Measurements from ENCODE around the gene WDR76.

WDR76 gene

DNA sequence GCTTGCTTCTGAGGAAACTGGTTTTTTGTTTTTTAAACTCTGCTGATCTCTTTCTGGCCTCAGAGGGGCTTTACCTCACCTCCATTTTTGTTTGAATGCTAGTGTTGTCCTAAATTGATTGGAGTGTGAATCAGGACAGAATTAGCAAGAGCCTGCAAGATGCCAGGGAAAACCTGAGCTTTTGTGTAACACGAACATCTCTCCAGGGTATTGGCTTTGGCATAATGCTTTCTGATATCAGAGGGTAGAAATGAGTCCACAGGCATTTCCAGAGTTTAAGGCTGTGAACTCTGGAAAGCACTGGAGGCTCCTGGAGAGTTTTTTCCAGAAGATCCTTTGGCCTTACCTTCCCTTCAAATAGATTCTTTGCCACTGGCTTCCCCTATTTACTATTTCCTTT is 87.1 kb downstream of the WDR76 start:
- no peak for DNase-seq (ENCODE audit: low read depth)
- H3K4me3 ChIP-seq (replicated peaks; ENCODE audit: low read depth, low read length): no peak overlapping the region
- TF ChIP-seq, protein P1, sequence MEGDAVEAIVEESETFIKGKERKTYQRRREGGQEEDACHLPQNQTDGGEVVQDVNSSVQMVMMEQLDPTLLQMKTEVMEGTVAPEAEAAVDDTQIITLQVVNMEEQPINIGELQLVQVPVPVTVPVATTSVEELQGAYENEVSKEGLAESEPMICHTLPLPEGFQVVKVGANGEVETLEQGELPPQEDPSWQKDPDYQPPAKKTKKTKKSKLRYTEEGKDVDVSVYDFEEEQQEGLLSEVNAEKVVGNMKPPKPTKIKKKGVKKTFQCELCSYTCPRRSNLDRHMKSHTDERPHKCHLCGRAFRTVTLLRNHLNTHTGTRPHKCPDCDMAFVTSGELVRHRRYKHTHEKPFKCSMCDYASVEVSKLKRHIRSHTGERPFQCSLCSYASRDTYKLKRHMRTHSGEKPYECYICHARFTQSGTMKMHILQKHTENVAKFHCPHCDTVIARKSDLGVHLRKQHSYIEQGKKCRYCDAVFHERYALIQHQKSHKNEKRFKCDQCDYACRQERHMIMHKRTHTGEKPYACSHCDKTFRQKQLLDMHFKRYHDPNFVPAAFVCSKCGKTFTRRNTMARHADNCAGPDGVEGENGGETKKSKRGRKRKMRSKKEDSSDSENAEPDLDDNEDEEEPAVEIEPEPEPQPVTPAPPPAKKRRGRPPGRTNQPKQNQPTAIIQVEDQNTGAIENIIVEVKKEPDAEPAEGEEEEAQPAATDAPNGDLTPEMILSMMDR (IDR thresholded peaks at IDR 0.05; ENCODE audit: low read length, missing control alignments): no peak

DNA sequence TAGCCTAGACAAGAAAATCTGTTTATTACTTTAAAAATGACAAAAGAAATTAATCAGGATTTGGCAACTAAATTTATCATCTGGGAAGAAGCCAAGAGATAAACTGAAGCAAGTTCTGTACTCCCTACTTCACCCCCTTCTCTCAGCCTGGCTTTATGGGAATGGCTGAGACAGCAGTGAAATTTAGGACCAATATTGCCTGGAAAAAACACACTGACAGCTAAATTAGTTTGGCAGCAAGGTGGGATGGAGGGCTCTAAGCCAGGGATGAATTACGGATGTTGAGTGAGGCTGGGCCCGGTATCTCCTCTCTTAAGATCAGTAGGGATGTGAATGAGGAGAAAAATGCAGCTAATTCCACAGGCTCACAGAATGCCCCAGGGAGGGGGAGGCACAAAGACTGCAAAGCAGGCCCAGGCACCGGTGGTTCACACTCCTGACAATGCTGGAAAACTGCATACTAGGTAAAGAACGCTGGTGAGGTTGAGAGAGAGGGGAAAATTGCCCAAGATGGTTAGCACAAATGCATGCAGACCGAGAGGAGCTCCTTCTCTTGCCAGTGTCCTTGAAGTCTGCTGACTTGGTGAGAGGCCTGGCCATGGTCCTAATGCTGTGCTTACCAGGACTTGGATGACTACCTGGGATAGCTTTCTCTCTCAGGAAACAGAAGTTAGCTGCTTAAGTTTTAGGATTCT is 89.0 kb downstream of the WDR76 start:
- no peak overlapping the region for H3K4me3 ChIP-seq (replicated peaks; ENCODE audit: low read depth, low read length)
- no peak for DNase-seq (ENCODE audit: low read depth)
- TF ChIP-seq, protein P1 (IDR thresholded peaks at IDR 0.05; ENCODE audit: low read length, missing control alignments): no peak

- TF ChIP-seq, protein P1 (IDR thresholded peaks at IDR 0.05; ENCODE audit: low read length, missing control alignments): no peak
- no peak overlapping the region for H3K4me3 ChIP-seq (replicated peaks; ENCODE audit: low read depth, low read length)
- DNase-seq (ENCODE audit: low read depth): no peak
Measured at GRCh38 chr15:43916326-43916660, 89.5 kb downstream of the WDR76 start.
